HG03432 (cell line): ENCODE results near the gene CCT8L2.
"Not testable (repeated sequence)": the region's sequence is repeated elsewhere in the genome, so short reads cannot be mapped to it uniquely, and the experiment has no call there.

Source experiments
- ATAC-seq: cut with Tn5 transposase; IDR thresholded peaks from one replicate; pipeline ENCODE4 v1.9.1; 2021; ENCODE audit warnings: mild to moderate bottlenecking, moderate library complexity; ENCODE audit not compliant: unreplicated experiment

The CCT8L2 gene, protein sequence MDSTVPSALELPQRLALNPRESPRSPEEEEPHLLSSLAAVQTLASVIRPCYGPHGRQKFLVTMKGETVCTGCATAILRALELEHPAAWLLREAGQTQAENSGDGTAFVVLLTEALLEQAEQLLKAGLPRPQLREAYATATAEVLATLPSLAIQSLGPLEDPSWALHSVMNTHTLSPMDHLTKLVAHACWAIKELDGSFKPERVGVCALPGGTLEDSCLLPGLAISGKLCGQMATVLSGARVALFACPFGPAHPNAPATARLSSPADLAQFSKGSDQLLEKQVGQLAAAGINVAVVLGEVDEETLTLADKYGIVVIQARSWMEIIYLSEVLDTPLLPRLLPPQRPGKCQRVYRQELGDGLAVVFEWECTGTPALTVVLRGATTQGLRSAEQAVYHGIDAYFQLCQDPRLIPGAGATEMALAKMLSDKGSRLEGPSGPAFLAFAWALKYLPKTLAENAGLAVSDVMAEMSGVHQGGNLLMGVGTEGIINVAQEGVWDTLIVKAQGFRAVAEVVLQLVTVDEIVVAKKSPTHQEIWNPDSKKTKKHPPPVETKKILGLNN

GRCh38 chr22:16592710-16593109 is at the start of gene CCT8L2:
Gene CCT8L2 (minus strand): TSS chr22:16592810. CDS start chr22:16592550, 260 bp downstream.
- ATAC-seq, result not testable (repeated sequence)

DNA sequence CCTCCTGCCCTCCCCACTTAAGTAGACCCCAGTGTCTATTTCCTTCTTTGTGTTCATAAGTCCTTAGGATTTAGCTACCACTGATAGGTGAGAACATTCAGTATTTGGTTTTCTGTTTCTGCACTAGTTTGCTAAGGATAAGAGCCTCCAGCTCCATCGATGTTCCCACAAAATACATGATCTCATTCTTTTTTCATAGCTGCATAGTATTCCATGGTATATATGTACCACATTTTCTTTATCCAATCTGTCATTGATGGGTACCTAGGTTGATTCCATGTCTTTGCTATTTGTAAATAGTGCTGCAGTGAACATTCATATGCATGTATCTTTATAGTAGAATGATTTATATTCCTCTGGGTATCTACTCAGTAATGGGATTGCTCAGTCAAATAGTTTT is 42.8 kb upstream of the CCT8L2 start:
- ATAC-seq, result not testable (repeated sequence)

DNA sequence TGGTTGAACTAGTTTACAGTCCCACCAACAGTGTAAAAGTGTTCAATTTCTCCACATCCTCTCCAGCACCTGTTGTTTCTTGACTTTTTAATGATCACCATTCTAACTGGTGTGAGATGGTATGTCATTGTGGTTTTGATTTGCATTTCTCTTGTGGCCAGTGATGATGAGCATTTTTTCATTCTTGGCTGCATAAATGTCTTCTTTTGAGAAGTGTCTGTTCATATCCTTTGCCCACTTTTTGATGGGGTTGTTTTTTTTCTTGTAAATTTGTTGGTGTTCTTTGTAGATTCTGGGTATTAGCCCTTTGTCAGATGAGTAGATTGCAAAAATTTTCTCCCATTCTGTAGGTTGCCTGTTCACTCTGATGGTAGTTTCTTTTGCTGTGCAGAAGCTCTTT is 41.5 kb upstream of the CCT8L2 start:
- ATAC-seq, result not testable (repeated sequence)

GRCh38 chr22:16628476-16628875 is 35.9 kb upstream of the CCT8L2 start:
- not testable (repeated sequence) for ATAC-seq

- not testable (repeated sequence) for ATAC-seq
Measured at GRCh38 chr22:16625018-16625417, 32.4 kb upstream of the CCT8L2 start.

GRCh38 chr22:16623595-16623994 is 31.0 kb upstream of the CCT8L2 start:
- not testable (repeated sequence) for ATAC-seq

DNA sequence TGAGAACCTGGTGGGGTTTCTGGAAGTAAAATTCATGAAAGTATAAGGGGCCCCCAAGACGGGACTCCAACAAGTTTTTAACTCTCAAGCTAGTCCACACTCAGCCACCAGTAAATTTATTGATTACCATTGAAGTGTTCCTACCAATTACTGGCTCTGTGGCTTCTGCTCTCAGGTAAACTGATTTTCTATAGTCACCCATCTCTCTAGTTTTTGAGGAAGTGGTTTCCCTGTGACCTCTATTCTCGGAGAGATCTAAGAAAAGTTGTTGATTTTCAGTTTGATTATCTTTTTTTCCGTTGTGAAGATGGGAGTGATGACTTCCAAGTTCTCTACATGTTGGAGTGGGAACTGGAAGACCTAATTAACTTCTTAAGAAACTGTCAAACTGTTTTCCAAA is 24.9 kb upstream of the CCT8L2 start:
- ATAC-seq, result not testable (repeated sequence)

- not testable (repeated sequence) for ATAC-seq
Measured at GRCh38 chr22:16616390-16616938, 23.9 kb upstream of the CCT8L2 start.

DNA sequence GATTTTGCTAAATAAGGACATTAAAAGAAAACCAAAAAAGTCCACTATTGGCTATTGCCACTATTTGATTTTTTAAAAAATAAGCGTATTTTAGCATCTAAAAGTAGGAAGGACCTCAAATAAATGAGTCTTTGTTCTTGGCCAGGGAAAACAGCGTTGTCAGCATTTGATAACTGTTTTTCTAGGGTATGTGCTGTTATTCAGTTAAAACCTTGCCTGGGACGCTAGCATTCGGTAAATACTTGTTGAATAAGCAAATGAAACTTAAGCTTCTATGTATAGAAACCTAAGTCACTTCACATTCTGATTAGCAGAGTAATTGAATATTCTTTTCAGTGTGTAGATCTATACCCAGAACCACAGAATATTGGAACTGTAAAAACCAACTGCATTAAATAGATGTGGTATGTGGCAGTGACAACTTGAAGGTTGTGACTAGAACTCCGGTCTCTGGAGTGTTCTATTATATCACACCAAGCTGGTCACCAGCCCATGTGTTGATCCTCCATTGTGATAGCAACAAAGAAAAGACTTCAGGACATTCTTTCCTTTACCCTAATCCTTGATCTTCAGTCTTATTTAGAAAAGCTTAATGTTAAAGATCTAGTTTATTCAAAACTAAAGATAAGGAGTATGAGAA is 23.1 kb upstream of the CCT8L2 start:
- ATAC-seq, result not testable (repeated sequence)

DNA sequence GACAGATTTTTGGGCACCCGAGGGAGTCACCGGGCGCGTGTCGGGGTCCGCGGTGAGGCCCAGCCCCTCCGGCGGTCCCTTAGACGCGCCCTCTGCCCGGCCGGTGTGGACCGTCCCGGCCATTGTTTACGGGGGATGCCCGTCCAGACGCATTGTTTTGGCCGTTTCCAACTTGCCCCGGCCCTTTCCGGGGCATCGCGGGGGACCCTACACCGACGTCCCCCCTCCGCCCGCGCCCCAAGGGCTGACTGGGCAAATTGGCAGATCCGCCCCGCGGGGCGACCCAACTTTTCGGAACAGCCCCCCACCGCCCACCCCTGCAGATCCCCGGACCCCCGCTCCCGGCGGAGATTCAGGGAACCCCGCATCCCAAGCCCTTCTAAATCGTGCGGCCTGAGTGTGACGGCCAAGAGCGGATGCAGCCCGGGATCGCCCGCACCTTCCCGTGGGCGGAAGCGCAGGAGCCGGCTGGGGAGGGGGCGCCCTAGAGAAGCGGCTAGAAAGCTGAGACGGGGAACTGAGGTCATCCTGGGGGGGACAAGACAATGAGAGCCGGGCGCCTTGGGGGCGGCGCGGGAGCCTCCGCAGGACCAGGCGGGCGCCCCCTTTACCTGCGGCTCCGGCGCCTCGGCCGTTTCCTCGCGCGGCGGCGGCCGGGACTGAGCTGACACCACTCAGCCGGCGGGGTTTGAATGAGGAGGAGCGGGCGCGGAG is 17.1 kb upstream of the CCT8L2 start:
- no peak for ATAC-seq

DNA sequence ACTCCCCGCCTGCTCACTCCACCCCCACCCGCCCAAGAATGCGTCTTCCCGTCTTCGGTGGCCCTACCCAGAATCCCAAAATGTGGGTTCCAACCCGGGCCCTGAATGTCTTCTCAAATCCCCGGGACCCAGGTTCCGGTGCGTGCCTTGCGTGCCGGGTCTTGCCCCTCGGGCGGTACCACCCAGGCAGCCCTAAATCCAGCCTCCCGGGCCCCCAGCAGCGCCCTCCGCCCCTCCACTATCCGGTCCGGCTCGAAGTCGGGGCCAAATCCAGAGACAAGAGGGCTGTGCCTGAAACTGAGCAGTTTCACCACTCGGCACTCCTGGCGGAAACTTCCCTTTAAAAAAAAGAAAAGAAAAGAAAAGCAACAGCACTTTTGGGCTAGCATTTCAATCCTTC is 16.3 kb upstream of the CCT8L2 start:
- no peak for ATAC-seq

DNA sequence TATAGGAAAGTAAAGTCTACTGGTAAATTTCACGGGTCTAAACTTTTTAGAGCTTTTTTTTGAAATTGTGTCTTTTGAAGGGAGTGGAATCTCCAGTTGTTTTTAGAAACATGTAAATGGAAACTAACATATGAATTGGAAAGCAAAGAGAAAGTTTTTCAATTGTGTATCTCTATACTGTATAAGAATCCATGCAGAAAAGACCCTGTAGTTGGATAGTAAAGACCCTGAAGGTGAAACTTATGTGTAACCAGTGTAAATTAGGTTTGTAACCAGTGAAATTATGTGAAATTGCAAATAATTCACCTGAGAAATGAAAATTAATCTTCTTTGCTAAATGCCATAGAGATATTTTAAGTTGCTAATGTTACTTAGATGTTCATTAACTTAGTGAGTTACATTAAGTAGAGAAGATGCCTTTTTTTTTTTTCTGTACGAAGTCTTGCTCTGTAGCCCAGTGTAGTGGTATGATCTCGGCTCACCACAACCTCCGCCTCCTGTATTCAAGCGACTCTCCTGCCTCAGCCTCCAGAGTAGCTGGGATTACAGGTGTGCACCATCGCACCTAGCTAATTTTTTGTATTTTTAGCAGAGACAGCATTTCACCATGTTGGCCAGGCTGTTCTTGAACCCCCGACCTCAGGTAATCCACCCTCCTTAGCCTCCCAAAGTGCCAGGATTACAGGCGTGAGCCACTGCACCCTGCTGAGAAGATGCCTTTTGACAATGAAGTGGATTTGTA is 11.8 kb upstream of the CCT8L2 start:
- not testable (repeated sequence) for ATAC-seq

DNA sequence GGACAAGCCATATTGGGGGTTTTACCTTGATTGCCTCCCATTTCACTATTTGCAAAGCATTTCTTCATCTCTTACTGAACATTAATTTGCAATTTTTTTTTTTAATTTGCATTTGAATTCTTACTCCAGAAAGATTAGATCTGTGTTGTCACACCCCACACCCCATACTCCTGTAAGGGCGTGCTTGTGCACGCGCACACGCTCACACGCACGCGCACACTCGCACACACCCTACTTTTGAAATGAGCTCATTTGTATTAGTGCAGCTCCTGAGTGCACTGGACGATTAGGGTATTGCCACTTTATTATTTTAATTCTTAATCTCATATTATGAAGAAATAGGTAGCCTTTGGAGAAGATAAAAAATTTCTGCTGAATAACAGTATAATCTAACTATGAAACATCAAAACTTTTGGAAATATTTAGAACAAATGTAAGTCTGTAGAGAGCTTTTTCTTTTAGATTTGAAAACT is 11.2 kb upstream of the CCT8L2 start:
- not testable (repeated sequence) for ATAC-seq

- ATAC-seq, result no peak
Measured at GRCh38 chr22:16603448-16603768, 10.8 kb upstream of the CCT8L2 start.

DNA sequence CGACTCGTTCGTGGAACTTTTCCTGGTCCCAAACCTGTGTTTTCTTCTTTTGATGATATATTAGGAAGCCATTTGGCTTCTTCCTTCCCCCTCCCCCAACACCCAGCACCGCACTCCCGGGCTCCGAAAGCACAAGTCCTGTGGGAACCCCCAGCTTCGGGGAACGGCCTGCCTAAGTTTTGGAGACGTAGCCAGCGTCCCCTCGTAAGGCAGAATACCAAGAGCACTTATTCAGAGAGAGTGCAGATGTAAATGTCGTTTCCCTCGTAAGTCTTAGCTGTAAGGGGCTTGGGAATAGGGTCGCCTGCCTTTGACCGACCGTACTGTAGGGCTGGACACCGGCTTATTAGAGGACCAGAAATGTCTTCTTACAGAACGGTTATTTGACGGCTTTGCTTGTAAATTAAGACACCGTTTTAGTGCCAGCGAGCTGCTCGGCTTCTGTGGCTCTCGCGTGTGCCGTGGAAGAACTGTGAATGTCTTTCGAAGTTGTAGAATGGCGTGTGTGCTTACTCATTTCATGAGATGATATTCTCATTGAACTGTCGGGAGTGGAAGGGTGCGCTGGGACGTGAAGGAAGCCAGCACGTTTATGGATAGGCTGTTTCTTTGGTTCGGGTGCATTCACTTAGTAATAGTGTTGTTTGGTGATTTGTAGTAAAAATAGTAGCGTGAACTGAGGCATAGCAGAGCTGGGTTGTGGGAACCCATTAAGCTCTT is 10.3 kb upstream of the CCT8L2 start:
- not testable (repeated sequence) for ATAC-seq

DNA sequence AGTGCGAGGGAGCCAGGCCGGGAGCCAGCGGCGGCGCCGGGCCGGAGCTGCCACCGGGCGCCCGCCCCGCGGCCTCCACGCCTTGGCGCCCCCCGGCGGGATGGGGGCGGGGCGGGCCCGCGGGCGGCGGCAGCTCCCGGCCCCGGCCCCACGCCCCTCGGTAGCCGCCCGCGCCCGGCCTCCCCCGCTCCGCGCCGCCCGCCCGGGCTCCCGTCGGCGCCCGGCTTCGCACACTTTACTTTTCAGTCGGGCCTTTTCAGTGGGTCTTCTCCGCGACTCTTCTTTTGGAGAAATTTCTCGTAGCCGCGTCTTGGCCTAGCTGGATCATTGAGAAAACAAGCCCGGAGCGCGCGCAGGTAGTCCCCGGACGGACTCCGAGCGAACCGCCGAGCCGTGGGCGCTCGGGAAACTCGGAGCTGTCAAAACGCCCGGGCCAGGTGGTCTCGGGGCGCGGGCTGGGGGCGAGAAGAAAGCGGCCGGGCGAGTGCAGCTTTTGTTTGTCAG is 9.7 kb upstream of the CCT8L2 start:
- not testable (repeated sequence) for ATAC-seq

DNA sequence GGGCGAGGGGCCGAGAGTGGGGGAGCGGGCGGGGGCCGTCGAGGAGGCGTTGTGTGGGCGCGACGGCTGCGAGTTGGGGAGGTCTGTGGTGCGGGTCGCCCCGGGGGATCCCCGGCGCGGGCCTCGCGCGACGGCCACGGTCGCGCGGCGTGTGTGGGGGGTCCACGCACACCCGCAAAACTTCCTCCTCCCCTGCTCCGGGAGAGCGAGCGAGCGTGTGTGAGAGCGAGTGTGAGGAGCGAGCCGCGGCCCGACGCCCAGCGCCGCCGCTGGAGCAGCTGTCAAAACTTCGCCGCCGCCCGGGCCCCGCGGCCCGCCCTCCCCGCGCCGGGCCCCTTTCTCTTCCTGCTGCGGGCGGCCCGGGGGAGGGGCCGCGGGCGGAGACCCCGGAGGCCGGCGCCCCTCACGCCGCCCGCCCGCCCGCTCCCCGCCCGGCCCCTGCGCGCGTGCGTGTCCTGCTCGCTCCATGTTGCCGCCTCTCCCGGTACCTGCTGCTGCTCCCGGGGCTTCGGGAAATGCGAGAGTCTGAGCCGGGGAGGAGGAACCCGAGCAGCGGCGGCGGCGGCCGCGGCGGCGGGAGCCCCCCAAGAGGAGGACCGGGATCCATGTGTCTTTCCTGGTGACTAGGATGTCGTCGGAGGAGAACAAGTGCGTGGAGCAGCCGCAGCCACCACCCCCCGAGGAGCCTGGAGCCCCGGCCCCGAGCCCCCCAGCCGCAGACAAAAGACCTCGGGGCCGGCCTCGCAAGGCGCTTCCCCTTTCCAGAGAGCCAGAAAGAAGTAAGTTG is 9.0 kb upstream of the CCT8L2 start:
- no peak for ATAC-seq

DNA sequence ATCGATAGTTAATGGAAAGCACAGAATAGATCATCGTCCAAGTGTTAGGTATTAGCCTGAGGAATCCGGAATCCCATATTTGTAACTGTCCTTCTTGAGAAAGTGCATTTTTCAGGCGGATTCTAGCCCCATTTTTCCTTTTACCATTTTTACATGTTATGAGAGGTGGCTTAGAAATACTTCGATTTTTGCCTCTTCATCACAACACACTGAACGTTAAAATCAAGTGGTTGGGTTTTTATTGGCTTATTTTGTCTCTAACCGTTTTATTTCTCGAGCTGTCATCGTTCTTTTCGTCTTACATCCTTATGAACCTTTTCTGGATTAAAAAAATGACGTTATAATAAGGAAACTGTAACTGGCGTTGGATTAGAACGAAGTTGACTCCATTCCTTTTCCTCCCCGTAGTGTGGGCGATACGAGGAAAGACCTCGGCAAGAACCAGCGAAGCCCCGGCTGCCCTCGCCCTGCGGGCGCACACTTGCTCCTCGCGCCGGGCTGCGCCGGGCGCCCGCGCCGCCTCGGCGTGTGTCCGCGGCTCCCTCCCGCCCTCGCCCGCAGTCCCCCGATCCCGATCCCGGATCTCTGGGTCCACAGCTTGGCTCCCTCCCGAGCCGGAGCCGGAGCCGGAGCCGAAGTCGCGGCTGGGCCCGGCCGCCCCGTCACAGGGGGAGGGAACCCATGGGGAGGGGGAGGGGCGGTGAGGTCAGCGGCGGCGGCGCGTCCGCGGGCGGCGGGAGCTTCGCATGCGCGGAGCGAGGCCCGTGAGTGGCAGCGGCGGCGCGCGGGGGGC is 8.2 kb upstream of the CCT8L2 start:
- ATAC-seq, result not testable (repeated sequence)
